GM15510 (cell line): ENCODE measurements around the gene ITGB8.

ENCODE experiments used
- POLR2A ChIP-seq: IDR thresholded peaks from 3 replicates; pipeline ENCODE4 v1.6.1; 2011; ENCODE audit warnings: borderline replicate concordance; ENCODE audit not compliant: insufficient read length; ENCODE audit errors: extremely low read depth

Gene ITGB8

DNA sequence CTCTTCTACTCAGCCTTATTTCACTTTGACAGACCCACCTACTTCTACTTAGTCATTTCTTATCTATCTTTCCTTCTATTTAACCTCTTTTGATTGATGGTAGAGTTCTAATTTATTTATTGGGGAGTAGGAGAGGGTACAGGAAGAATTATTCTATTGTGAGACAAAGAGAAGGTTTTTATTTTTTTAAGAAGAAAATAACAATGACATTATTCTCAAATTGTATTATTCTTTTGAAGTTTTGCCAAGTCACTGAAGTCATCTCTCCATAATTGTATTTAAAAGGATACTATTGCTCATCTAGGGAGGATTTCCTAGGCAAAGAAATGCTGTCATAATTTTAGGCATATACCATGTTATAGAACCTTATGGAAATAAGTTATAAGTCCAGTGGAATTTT, 52.7 kb downstream of the ITGB8 start:
- TF ChIP-seq POLR2A = no peak

DNA sequence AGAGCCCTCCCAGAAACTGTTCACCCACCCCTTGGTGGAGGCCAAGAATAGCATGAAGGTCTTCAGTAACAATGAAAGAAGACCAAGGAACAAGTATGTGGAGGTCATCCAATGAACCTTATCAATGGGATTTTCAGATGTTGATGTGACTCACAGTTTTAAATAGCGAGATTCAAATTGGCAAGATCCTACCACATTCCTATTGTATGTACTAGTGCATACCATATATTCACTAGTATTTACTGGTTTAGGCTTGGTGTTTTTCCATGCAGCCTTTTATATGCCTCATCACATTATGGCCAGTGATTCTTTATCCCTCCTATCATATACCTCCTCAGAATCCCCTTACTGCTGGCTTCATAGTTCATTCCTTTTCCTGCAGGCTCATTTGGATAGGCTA, 54.4 kb downstream of the ITGB8 start:
- TF ChIP-seq POLR2A = no peak

DNA sequence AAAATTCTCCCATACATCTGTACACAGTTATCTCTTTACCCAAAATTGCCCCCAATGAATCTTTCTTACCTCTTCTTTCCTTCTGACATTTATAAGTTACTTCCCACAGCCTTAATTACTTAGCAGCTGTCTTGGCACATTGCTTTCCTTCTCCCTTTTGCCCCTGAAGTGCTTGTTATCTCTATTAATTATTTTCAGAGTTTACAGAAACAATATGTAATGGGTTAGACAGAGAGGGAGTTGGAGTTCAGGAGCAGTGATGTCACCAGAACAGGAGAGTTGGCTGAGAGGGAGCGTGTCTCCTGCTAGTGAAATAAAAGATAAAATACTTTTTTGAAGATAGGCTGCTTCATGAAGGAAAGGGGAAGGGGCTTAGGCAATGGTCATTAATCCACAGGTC, 57.4 kb downstream of the ITGB8 start:
- no peak for TF ChIP-seq POLR2A

DNA sequence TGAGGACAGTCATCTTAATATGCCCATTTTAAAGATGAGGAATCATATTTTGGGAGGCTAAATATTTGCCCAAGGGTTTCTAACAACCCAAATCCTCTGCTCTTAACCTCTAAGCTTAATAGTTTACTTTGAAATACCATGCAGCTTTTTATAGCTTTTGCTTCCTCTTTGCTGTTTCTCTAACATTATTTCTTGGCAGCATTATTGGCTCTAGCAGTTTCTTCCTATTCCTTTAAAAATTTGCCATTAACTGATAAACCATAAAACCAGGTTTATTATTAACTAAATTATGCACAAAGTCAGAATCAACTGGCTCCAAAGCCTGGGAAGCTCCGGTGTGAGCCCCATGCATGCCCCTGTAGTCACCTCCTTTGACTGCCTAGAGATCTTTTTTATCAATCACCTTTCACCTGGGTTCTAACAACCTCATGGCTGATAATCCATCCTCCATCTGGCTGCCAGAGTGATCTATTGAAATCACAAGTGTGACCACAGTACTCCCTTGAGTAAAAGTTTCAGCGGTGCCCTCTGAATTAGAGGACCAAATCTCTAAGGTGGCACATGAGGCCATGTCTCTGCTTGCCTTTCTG, 62.4 kb downstream of the ITGB8 start:
- TF ChIP-seq POLR2A = no peak

DNA sequence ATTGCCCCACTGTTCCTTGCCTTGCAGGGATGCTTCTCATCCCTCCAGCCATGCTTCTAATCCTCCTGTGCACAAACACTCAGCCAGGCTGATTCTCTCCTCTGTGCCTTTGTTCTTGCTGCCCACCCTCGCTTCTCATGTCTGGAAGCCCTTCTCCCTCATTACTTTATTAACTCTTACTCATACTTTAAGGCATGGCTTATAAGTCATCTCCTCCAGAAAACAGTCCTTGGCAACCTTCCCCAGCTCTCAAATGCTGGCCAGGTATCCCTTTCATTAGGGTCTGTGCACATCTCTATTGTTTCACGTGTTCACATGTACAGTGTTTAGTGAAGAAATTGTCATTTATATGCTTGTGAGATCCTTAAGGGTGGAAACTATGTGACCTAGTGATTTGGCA, 62.9 kb downstream of the ITGB8 start:
- TF ChIP-seq POLR2A = no peak

DNA sequence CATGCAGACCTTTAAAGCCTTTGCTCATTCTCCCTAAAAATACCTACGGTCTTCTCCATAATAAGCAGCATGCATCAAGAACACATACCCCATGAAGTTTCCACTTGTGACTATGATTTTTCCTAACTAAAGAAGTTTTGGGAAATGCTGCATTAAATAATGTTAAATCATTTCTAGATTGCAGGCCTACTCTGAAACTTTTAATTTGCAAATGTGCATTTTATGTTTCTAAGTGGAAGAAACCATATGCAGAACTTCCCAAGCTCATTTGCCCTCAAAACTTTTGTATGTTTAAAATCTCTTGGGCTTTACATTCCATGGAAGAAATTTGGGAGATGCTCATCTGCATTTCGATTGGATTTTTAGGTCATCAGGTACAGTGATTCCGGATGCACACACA, 63.6 kb downstream of the ITGB8 start:
- TF ChIP-seq POLR2A = no peak

DNA sequence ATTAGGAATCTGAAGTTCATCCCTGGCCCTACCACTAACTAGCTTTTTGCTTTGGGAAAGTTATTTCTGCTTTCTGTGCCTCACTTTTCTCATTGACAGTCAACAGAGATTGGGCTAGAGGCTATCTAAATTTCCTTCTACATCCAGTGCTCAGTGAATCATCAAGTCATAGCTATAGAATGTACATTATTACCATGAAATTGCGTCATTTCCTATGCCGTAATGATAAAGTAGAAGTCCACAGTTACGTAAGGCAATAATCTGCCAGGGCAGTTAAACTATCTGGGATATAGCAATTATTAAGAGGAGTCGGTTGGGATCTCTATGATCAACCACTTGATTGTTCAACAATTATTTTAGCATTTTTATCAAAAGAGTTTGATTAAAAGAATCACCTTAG, 64.4 kb downstream of the ITGB8 start:
- TF ChIP-seq POLR2A = no peak

DNA sequence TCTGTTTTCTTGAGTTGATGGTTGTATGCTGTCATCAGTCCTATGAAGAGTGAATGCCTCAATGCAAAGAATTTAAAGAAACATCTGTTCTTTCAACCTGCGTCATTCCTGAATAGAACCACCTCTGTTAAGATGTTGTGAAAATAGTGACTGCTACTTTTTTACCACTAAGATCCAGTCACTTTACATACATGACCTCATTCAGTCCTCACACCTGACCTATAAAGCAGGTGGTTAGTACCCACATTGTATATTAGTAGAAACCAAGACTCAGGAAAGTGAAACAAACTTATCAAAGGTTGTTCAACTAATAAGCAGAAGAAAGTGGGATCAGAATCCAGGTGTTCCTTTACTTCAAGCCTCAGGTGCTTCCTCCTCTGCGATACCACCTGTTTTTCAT, 64.8 kb downstream of the ITGB8 start:
- no peak for TF ChIP-seq POLR2A

DNA sequence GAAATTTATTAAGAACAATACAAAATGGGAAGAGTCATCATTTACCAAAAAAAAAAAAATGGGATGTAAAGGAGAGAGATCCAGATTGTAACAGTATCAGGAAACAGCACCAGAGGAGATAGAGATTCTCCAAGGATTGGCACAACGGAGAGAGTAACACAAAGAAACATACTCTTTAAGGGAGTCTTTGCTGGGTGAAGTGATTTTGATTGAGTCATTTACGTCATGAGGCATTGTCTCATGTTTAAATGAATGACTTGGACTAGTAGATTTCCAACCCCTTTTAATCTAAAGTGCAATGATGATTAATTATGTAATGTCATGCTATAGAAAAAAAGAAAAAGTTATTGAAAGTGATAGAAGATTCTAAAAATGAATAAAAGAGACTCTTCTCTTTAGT, 68.8 kb downstream of the ITGB8 start:
- no peak for TF ChIP-seq POLR2A

DNA sequence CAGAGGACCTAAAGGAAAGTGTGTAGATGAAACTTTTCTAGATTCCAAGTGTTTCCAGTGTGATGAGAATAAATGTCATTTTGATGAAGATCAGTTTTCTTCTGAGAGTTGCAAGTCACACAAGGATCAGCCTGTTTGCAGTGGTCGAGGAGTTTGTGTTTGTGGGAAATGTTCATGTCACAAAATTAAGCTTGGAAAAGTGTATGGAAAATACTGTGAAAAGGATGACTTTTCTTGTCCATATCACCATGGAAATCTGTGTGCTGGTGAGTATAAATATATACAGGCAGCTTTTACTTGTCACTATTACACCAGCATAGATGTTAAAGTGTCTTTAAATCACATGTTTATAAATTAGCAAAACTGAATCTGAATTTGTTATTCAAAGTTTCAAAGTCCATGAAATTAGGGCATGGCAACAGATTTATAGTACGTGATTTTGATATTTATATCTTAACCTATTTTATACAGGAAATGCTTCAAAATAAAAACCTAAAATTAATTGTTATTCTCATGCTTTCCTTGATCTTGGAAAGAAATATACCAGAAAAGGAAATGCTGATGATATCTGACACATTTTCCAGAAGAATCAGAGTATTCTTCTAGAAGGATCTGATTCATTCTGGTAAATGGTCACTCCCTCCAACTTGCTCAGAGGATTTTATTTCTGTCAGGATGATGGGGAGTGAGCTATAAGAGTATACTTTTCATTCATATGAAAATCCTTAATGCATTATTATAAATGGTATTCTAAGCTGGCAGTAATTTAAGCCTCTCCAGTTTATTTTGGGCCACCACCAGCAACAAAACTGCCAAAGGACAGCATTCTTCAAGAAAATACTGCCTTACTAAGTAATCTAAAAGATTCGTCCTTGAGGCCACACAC, 71.4 kb downstream of the ITGB8 start:
- no peak for TF ChIP-seq POLR2A

DNA sequence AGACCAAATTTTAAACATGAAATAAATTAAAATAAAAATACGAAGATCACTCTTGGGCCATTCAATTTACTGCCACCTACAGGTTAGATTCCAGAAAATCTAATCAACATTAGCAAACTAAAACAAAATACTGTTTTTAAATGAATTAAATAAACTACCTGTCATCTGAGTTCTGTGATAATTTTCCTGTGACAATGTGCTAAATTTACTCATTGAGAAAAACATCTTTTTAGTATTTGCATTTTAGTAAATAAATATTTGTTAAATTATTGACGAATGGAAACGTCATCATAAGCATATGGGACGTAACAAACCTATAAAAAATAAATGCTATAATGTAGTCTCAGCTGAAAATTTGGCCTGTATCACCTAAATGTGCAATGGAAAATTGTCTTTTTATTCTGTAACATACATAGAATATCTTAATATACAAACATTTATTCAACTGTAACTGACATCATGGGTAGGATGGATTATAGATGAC, 72.1 kb downstream of the ITGB8 start:
- no peak for TF ChIP-seq POLR2A

DNA sequence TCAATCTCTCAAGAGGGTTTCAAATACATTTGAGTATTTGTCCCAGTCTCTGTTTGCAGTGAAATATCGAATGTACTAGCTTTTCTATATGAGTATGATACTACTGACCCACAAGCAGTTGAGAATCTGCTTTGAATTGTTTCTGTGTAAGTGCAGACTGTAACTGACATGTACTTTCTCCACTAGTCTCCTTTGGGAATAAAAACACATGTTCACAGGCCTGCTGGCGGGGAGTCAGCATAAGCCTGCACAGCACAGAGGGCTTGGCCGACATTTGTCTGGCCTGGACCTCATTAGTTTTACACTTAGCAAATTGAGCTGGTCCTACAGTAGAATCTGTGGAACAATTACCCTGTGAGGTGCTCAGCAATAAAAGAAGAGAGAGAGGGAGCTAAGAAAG, 72.6 kb downstream of the ITGB8 start:
- no peak for TF ChIP-seq POLR2A

DNA sequence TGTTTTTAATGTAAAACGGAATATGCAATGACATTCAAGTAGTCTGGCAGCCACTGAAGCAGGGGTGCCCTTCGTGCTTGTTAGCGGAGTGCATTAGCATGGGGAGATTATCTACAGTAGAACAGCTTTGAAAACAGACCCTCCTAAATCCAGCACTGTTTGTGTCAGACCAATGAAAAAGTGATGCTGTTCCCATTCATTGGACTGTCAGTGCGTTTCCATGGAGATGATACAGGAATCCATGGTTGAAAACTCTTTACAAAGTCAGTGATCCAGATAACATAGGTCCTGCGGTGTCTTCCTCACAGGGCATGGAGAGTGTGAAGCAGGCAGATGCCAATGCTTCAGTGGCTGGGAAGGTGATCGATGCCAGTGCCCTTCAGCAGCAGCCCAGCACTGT, 73.6 kb downstream of the ITGB8 start:
- TF ChIP-seq POLR2A = no peak

DNA sequence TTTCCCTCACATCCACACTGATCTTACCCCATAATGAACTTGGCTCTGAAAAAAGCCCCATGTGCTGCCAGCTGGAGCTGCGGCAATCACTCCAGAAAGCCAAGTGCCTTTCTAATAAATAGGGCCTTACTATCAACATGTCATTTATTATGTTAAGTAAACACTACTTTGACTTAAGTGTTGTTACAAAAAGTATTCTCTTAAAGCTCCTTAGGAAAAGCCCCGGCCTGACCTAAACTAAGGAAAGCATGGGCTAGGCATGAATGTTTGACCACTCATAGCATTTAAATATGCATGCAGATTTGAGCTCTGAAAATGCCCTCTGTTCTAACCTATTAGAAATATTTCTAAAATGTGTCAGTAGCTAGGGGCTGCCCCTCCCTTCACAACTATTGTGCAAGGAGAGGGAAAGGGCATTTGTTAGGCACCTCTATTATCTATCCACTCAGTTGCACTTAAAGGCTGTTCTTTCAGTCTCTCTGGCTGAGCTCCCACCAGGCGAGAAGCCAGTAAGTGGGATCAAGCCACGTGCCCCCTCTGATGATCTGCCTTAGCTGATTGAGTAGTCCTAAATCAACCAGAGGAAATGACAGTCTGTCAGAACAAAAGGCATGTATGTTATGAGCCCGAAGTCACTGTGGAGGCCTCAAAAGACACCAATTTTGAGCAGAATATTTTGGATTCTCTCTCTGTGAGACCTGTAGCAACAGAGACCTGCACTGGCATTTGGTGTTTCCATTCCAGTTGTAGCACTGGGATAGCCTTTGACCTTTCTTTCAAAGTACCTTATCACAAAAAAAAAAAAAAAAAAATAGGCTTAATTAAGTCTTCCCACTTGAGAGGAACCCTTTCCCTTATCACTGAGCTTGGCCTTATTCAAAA, 77.1 kb downstream of the ITGB8 start:
- TF ChIP-seq POLR2A = no peak

DNA sequence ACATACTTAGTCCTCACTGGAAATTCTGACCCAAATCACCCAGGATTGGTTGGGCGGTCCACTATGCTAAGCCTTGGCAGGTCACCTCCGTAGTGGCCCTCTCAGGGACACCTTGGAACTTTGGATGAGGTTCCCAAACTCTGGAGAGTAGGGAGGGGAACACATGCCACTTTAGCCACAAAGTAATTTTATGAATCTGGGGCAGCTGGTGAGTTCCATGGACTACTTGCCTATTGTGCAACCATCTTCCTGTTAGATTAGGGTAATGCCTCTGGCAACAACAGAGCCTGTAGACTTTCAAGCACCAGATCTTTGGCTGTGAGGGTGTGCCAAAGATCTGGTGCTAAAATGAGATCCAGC, 77.7 kb downstream of the ITGB8 start:
- no peak for TF ChIP-seq POLR2A

DNA sequence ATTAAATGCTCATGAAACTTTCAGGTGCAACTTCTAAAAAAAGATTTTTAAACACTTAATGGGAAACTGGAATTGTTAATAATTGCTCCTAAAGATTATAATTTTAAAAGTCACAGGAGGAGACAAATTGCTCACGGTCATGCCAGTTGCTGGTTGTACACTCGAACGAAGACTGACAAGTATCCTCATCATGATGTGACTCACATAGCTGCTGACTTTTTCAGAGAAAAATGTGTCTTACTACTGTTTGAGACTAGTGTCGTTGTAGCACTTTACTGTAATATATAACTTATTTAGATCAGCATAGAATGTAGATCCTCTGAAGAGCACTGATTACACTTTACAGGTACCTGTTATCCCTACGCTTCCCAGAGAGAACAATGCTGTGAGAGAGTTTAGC, 79.3 kb downstream of the ITGB8 start:
- TF ChIP-seq POLR2A = no peak

DNA sequence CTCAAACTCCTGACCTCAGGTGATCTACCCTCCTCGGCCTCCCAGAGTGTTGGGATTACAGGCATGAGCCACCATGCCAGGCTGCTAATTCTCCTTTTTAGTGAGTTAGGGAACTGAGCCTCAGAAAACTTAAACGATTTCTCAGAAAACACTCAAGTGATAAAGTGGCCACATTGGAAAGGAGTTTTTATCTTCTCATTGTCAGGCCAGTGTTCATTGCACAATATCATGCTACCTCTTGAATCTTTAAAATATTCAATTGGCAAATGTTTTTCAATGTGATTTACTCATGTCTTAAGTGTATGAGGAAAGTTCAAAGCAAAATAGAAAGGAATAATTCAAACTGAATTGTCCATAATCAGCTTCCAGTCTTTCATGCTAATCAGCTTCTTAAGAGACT, 80.7 kb downstream of the ITGB8 start:
- TF ChIP-seq POLR2A = no peak
